ENCODE results near the gene SEMA3C.

GRCh38 chr7:80826520-80827238 lies 92.2 kb downstream of the SEMA3C start:
- TF ChIP-seq POLR2AphosphoS5 (IDR thresholded peaks at IDR 0.05) (no peak), POLR2A (IDR thresholded peaks at IDR 0.05) (no peak)
- TF ChIP-seq, protein P1, sequence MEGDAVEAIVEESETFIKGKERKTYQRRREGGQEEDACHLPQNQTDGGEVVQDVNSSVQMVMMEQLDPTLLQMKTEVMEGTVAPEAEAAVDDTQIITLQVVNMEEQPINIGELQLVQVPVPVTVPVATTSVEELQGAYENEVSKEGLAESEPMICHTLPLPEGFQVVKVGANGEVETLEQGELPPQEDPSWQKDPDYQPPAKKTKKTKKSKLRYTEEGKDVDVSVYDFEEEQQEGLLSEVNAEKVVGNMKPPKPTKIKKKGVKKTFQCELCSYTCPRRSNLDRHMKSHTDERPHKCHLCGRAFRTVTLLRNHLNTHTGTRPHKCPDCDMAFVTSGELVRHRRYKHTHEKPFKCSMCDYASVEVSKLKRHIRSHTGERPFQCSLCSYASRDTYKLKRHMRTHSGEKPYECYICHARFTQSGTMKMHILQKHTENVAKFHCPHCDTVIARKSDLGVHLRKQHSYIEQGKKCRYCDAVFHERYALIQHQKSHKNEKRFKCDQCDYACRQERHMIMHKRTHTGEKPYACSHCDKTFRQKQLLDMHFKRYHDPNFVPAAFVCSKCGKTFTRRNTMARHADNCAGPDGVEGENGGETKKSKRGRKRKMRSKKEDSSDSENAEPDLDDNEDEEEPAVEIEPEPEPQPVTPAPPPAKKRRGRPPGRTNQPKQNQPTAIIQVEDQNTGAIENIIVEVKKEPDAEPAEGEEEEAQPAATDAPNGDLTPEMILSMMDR (IDR thresholded peaks at IDR 0.05): no peak

Measured in upper lobe of left lung (tissue), 4 donors.